NOMO-1 treated with dmso at 0.1 percent for 144 hours (cell line): ENCODE results near the gene NTHL1.

Experiments used
- DNase-seq: peaks from one replicate; lab custom pipeline; 2025; ENCODE audit not compliant: unreplicated experiment; lab: John Stamatoyannopoulos, UW

NTHL1 gene

GRCh38 chr16:1998360-1998835 lies 49.2 kb downstream of the NTHL1 start:
- no peak for DNase-seq

DNA sequence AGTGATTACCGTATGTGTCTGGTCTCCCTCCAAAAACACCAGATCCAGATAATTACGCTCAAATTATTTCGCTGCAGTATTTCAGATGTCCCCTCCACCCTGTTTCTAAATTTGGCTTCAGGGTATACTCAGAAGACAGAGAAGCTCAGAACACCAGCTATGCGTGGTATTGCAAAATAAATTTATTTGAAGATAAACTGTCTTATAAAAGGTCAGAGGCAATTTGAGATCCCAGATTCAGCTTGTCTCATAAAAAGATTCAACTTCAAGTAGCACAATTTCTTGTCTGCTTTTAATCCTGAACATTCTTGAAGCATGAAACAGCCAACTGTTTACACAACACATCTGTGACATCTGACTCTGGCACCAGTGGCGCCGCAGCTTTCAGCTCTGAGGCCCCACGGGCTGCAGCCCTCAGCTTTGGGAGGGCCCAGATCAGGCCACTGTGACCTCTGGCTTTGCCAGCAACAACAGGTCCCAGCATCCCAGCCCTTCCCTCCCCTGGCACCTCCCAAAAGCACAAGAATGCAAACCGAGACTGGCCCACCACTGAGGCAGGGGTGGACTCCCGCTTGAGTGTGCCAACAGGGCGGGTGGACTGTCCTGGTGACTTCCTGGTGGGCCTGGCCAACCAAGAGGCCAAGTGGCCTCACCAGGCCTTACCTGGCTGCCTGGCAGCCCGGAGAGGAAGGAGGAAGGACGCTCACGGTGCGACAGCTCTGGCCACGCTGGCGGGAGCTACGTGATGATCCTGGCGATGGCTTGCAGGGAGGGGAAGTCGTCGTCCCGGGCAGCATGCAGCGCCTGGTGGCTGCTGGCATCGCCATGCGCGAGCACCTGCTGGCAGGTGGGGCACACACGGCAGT lies 49.9 kb downstream of the NTHL1 start:
- DNase-seq: no peak

- no peak for DNase-seq
Measured at GRCh38 chr16:1993731-1994131, 53.9 kb downstream of the NTHL1 start.

DNA sequence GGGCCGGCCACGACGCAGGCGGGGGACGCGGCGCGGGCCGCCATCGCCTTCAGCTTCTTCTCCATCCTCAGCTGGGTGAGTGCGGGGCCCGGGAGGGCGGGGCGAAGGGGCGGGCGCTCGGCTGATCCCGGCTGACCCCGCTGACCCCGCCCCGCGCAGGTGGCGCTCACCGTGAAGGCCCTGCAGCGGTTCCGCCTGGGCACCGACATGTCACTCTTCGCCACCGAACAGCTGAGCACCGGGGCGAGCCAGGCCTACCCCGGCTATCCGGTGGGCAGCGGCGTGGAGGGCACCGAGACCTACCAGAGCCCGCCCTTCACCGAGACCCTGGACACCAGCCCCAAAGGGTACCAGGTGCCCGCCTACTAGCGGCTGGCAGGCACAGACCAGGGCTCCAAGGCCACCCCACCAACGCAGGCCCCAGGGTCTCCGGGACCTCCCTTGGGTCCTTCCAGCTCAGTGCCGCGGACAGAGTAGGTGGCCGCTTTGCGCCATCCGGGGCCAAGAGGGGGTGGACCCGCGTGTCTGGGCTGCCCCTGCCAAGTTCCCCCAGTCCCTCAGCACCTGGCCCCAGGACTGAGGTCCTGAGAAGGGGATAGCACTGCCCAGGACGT lies 54.8 kb downstream of the NTHL1 start:
- DNase-seq: no peak

- DNase-seq: peak; percentile 79
Measured at GRCh38 chr16:1991948-1992703, 55.5 kb downstream of the NTHL1 start.

DNA sequence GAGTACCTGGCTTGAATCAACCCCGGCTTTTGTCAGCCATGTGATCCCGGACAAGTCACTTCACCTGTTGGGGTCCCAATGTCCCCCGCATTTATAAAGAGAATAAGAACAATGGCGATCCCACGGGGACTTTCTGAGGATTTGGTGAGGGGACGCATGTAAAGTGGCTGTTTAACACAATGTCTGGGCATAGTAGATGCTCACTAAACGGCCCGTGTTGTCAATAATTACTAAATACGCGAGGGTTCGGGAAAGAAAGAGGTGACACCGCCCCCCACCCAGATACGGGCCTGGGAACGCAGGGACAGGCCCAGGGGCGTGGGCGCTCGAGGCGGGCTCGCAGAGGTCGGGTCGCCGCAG lies 56.1 kb downstream of the NTHL1 start:
- DNase-seq: no peak

- DNase-seq: no peak
Measured at GRCh38 chr16:1991135-1991551, 56.5 kb downstream of the NTHL1 start.

GRCh38 chr16:1990351-1991134 lies 57.1 kb downstream of the NTHL1 start:
- DNase-seq: no peak

GRCh38 chr16:1990101-1990350 lies 57.6 kb downstream of the NTHL1 start:
- no peak for DNase-seq
